Cardiac septum (tissue), 1 donor: ENCODE measurements around the gene FGFRL1. TPM values are rescaled to one million over a fixed set of nuclear protein-coding genes. Genes with fewer than 3 reads are reported as not detected.
"Not testable (repeated sequence)": the region's sequence is repeated elsewhere in the genome, so short reads cannot be mapped to it uniquely, and the experiment has no call there.

Experiments
- DNase-seq: peaks from one replicate; pipeline ENCODE4 v3.0.0-alpha.2; 2020; ENCODE audit warnings: low spot score
- intact Hi-C: fragments of 100-400 bp; cut with DNase I; formaldehyde crosslinking; loops from one replicate; pipeline ENCODE4 v1.14.0; 2022
- total RNA-seq: library from RNA; stranded (reverse); fragmentation: NEBNext Ultra II Directional; extraction: Animal tissue kit (Norgen Biotek cat#: 25700); gene quantifications from one replicate; pipeline ENCODE4 v1.2.1, GENCODE V29; 2021
- donor health status: DM: no; HTN: no; CAD: no.

Gene FGFRL1
- total RNA-seq, 1 donor from 2014 or later = 28.1 TPM

DNA sequence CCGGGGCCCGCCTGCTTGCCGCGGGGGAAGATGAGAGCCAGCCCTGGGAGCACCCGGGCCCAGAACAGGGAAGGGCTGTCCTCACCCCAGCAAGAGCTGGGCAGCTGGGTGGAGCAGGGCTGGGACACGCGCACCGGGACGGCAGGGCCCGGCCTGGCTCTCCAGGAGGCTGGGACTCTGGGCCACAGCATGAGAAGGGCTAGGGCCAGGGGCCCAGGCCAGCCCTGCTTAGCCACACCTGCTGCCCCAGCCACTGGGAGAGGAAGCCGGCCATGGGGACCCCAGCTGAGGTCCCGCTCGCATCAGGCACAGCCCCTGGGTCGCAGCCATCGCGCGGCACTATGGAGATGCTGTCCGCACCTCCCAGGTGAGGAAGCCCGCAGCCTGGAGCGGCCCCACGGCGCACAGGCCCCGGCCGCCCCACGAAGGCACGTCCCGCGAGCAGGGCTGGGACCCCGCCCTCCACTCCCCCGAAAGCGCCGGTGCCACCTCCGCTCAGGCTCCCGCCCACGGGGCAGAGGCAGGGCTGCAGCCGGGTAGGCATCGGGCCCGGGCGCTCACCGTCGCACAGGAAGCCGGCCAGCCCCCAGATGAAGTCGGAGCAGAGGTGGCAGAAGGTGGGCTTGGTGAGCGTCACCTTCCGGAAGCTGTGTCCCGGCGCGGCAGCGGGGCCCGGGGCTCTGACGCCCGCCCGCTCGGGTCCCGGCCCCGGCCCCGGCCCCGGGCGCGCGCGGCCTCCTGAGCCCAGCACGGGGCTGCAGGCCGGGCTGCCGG lies 38.6 kb upstream of the FGFRL1 start:
- DNase-seq = no peak
- intact Hi-C loops = loop anchor here (5.0 kb wide), 1 partner anchor 41 kb away; the partner anchor contains the start of genes GAK and TMEM175

DNA sequence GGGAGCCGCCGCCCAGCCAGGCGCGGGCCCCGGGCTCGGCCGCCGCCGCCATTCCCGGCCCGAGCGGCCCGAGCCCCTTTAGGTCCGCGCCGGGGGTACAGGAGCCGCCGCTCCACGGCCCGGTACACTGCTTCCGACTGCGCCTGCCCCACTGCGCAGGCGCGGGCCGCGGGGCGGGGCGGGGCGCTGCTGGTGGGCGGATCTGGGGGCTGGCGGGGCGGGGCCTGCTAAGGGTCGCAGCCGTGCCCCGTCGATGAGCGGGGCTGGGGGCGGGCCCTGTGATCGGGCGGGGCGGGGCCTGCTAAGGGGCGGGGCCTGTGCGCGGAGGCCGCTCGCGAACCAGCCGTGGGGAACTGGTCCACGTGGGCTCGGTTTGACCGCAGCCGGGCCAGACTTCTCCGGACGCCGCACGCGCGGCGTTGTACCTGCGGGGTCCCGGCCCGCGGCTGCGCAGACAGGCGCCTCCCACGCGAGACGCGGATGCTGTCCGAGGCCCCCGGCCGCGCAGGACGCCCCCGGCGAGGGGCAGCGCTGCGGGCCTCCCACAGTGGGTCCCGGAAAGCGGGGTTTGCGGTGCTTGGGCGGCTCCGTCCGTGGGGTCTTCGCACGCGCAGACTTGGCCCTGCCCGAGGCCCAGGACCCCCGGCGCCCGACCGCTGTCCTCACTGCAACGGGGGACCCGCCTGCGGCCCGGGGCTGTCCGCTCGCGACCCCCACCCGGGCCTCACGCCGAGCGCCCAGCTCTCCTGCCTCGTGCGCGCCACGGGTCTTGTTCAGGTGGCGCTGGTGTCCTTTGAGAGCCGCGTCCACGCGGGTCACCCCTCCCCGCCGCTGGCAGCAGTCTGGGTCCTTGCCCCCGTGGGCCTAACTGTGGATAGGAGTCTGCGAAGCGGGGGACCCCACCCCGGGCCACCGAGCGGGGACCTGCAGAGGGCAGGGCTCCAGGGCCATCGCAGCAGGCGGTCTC lies 37.7 kb upstream of the FGFRL1 start, which contains the start of gene DGKQ:
Gene DGKQ, minus strand, starts transcription at position 139 of the 967 bp plus-strand sequence. Its CDS starts 87 bp downstream, at position 52.
- intact Hi-C loops = loop anchor here (5.0 kb wide), 1 partner anchor 41 kb away; the partner anchor contains the start of genes GAK and TMEM175
- DNase-seq = peak; percentile 96

DNA sequence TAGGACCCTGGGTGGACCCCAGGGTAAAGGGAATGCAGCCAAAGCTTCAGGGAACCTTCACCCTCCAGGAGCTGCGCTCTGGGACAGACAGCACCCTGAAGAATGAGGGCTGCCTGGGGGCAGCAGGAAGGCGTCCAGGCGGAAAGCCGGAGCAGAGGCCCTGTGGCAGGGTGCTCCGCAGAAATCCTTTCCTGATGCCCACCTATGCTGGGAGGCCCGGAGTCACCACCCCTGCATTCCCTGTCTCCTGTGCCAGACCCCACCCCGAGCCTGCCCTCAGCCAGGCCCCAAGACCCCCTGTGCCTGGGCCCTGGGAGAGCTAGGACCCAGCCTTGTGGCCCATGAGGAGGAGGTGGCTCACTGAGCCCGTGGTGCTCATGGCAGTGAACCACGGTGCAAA lies 36.8 kb upstream of the FGFRL1 start:
- intact Hi-C loops = loop anchor here (5.0 kb wide), 1 partner anchor 42 kb away; the partner anchor contains the start of genes GAK and TMEM175
- DNase-seq = no peak

DNA sequence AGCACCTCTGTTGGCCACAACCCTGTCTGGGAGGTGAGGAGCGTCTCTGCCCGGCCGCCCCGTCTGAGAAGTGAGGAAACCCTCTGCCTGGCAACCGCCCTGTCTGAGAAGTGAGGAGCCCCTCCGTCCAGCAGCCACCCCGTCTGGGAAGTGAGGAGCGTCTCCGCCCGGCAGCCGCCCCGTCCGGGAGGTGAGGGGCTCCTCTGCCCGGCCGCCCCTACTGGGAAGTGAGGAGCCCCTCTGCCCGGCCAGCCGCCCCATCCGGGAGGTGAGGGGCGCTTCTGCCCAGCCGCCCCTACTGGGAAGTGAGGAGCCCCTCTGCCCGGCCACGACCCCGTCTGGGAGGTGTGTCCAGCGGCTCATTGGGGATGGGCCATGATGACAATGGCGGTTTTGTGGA lies 35.4 kb upstream of the FGFRL1 start:
- DNase-seq, intact Hi-C loops: not testable (repeated sequence)

DNA sequence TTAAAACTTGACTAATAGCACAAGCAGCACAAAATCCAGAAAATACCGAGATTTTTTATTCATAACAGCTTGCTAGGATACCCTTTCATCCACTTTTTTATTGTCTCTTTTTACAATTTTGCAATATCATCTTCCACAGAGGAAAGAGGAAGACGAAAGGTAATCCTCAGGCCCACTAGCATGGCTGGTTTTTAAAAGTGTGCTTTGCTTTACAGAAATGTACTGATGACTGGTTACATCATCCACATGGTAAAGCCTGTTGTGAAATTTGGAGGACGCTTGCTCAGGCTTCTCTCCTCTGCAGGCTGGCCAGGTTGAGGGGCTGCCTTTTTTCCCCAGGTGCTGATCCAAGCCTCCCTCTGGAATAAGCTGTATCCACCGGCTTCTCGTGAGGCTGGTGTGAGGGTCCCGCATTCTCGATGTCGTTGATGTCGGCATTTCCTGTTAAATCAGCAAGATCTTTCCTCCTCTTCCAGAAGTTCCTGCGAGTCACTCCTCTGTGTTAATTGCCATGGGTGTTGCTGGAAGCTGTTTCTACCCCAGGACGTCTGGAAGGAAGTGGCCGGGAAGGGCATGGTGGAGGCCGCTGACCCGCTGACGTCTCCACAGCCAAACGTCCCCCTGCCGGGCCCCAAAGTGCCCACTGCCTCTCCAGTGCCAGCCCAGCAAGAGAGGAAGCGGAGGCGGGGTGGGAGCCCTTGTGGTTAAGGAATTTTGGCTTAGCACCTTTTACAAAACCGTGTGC lies 32.3 kb upstream of the FGFRL1 start:
- no peak for DNase-seq
- intact Hi-C loops = no loop called here

DNA sequence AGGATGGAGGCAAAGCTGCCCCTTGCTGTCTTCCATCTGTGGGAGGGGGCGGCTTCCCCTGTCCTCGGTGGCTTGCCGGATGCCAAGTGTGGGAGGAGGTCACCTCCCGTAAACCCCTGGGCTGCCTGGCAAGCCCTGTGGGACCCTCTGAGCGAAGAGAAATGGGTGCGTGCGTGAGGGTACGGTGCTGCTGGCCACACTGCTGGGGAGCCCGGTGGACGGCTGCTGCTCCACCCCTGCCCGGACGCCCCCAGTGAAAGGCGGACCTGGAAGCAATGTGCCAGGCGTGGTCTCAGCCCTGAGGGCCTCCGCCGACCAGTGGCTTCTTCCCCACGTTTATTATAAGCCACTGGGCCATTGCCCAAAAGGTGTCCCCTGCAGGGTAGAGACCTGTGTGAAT lies 29.1 kb upstream of the FGFRL1 start:
- DNase-seq = no peak

DNA sequence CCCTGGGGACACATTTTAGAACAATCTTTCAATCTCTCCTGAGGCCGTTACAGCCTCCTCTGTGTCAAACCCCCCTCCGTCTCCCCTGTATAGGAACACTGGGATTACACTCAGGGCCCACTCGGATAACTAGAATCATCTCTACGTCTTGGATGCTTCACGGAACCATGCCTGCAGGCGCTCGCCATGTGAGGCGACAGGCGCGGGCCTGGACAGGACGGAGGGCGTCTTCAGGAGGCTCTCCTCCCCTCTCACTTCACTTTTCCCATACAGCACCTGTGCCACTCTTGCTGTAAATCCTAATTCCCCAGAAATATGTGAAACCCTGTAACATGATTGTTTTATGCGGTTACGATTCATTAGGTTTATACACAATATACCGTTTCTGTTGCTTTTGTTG lies 28.6 kb upstream of the FGFRL1 start:
- DNase-seq = no peak
- intact Hi-C loops = no loop called here

More for the DNA sequence above, 29.1 kb upstream of the FGFRL1 start:
- intact Hi-C loops = no loop called here

DNA sequence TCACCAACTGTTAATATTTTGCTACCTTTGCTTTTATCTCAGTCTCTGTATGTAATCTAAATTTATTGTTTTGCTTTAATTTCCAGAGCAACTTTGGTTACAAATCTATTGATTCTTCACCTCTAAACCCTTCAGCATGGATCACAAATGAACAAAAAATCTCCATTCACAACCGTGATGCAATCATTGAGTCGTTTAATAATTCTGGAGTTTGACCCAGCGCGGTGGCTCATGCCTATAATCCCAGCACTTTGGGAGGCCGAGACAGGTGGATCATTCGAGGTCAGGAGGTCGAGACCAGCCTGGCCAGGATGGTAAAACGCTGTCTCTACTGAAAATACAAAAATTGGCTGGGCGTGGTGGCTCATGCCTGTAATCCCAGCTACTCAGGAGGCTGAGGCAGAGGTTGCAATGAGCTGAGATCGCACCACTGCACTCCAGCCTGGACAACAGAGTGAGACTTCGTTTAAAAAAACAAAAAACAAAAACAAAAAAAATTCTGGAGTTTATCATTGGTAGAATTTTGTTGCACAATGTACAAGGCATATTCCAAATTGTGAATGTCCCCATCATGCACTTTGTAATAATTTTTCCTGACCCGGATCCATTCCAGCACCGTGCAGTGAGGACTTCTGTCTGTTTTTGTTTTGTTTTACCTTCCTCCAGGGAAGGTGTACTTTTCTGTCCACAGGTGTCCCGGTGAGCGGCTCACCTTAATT lies 26.9 kb upstream of the FGFRL1 start:
- DNase-seq = no peak
- intact Hi-C loops = loop anchor here (5.0 kb wide), 1 partner anchor 242 kb away; no protein-coding TSS in a partner anchor

DNA sequence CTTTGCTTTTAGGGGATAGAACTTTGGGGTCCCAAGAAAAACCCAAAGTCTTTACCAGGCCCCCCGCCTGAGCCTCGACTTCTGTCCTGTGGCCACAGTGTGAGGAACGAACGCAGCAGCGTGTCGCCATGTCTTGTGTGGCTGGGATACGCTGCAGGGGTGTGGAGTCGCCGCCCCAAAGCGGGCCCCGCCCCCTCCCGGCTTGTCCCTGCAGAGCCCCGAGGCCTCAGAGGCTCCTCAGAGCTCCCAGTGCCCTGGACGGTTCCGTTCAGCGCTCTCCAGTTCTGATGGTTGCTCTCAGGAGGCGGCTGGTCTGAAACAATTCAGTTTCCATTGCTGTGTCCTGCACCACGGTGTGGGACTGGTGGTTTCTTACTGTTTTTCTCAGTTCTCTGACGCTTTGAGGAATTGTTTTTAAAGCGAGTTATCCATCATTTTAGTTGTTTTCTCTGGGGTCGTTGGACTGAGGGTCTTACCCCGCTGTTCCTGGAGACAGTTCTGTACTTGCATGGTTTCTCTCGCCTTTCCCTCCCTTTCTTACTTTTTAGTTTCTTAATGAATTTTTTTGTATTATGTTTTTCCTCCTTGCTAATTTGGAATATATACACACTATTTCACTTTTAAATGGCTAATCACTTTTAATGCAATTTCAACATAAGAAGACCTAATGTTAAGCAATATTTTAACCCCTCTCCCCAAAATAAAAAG lies 26.1 kb upstream of the FGFRL1 start:
- intact Hi-C loops = loop anchor here (5.0 kb wide), 1 partner anchor 243 kb away; no protein-coding TSS in a partner anchor
- DNase-seq = no peak

DNA sequence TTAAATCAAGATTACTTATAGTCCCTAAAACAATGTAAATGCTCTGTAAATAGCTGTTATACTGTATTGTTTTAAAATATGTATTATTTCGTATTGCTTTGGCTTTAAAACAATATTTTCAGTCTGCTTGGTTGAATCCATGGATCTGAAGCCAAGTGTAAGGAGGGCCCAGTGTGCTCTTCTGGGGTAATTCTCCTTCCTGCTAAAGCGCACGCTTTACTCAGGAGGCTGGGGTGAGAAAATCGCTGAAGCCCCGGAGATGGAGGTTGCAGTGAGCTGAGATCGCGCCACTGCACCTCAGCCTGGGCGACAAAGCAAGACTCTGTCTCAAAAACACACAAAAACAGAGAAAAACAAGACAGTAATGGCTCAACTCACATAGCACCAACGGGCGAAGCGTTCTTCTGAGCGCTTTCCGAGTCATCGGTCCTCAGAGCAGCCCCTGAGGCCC lies 25.0 kb upstream of the FGFRL1 start:
- intact Hi-C loops = loop anchor here (2.0 to 5.0 kb wide), 2 partner anchors 54 to 244 kb away; partner anchors contain the start of genes GAK and TMEM175
- DNase-seq = no peak

DNA sequence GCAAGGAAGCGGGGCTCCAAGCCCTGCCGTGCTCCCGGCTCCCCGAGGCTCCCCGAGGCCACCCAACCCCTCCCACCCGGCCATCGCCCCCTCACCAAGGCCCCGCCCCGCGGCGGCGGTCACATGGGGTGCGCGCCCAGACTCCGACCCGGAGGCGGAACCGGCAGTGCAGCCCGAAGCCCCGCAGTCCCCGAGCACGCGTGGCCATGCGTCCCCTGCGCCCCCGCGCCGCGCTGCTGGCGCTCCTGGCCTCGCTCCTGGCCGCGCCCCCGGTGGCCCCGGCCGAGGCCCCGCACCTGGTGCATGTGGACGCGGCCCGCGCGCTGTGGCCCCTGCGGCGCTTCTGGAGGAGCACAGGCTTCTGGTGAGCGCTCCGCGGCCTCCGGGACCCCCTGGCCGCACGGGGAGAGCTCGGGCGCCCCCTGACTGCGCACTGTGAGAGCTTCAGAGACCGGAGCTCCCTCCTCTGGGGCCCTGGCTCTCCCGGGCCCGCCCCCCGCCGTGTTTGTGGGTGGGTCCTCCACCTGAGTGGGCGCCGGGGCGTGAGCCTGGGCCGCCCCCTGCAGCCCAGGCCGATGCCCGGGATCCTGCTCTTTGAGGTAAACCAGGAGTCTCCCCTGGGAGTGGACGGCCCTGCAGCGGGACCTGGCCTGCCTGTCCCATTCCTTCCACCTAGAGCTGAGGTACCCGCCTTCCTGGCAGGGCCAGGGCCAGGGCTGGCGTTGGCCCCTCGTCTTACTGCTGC lies 24.4 kb upstream of the FGFRL1 start, which contains the start of gene IDUA:
Gene IDUA, plus strand, starts transcription at position 166 of the 745 bp plus-strand sequence. Its CDS starts 41 bp downstream, at position 207.
- DNase-seq = peak; percentile 92
- intact Hi-C loops = loop anchor here (2.0 to 5.0 kb wide), 2 partner anchors 54 to 245 kb away; partner anchors contain the start of genes GAK and TMEM175

DNA sequence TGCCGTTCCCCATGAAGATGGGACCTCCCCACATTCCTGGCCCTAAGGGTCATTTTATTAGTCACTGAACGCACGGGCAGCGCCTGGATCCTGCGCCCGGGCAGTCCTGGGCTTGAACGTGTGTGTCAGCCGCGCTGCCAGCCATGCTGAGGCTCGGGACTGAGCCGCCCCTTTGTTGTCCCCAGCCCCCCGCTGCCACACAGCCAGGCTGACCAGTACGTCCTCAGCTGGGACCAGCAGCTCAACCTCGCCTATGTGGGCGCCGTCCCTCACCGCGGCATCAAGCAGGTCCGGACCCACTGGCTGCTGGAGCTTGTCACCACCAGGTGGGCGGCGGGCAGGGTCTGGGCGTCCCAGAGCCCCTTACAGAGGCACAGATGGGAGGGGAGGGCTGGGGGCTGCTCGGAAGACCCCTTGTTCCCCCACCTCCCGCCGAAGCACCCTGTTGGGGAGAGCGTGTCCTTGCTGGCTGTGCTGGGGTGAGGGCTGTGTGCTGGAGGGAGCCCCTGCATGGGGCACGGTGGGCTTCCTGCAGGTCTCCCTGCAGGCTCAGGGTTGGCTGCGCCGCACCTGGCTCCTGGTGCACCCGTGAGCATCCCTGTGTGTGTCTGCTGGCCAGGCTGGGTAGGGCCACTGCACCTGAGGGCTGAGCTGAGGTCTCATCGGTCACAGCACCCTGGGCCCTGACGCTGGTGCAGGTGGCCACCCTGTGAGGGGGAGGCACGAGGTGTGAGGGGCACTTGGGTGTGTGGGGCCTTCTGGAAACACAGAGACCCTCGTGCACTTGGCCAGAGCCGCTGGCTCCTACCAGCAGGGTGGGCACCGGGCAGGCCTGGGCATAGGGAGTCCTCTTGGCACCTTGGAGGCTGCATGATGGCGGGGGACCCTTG lies 23.6 kb upstream of the FGFRL1 start:
- intact Hi-C loops = loop anchor here (2.0 to 5.0 kb wide), 2 partner anchors 55 to 246 kb away; partner anchors contain the start of genes GAK and TMEM175
- no peak for DNase-seq

DNA sequence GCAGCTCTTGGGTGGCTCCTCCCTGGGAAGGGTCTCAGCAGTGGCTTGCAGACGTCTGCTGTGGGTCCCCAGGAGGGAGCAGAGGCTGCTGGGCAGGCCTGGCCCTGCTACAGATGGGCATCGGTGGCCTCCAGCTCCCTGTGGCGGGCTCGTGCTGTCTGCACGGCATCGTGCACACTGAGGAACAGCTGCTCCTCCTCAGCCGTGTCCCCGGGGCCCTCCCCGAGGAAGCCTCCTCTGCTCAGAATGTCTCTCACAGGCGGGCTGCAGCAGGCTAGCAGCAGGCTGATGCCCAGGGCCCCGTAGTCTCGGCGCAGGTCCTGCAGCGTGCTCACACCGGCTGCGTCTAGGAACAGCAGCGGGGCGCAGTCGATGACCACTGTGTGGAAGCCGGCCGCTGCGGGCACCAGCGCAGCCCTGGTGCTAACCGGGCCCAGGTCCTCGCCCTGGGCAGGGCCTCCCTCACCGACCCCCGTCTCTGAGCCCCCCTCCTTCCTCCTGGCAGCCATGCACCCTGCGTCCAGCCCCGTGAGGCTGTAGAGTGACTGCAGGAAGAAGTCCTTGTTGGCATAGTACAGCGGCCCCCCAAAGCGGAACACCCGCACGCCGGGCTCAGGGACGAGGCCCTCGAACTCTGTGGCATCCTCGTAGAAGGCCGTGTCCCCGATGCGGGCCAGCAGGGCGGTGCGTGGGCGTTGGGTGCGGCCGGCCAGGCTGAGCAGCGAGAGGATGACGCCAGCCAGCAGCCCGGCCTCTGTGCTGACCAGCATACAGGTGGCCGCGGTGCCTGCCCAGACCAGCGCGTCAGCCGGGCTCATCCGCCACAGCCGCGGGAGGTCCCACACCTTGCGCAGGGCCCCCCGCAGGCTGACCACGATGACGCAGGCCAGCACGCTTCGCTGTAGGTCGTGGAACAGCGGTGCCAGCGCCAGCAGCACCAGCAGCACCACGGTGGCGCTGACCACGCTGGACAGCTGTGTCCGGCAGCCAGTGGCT lies 22.4 kb upstream of the FGFRL1 start:
- DNase-seq = no peak
- intact Hi-C loops = loop anchor here (5.0 kb wide), 1 partner anchor 247 kb away; no protein-coding TSS in a partner anchor

DNA sequence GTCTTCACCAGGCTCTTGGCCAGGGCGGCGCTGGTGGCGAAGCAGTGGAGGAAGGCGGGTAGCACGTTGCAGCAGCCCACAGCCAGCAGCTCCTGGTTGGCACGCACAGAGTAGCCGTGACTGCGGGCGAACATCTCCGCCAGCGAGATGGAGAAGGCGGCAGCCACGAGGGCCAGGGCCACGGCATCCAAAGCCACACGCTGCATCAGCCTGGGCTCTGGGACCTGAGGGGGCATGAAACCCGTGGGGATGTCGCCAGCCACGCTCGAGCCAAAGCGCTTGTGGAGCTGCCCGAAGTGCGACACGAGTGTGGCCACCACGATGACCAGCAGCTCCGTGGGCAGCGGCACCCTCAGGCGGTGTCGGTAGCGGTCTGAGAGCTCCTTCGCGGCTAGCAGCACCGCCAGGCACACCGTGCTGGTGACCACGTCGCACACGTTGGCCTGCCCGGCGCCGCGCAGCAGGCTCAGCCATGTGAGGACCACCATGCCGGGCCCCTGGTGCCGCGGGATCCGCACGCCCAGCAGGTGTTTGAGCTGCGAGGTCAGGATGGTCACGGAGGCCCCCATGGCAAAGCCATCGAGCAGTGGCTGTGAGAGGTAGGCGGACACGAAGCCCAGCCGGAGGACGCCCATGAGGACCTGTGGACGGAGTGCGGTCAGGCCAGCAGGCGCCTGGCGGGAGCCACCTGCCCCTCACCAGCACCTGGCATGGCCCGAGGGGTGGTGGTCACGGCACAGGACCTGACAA lies 21.5 kb upstream of the FGFRL1 start:
- intact Hi-C loops = loop anchor here (5.0 kb wide), 1 partner anchor 248 kb away; no protein-coding TSS in a partner anchor

More for the DNA sequence above, 21.5 kb upstream of the FGFRL1 start:
- DNase-seq = no peak
